Measurements from ENCODE around the gene HIGD1A. TPM values are rescaled to one million over a fixed set of nuclear protein-coding genes. Genes with fewer than 3 reads are reported as not detected.
A peak's percentile ranks its signal among the peaks of the same experiment; 100 is the strongest.

Gene HIGD1A
- total RNA-seq, 1 experiment from 2014 or later = 154 TPM

DNA sequence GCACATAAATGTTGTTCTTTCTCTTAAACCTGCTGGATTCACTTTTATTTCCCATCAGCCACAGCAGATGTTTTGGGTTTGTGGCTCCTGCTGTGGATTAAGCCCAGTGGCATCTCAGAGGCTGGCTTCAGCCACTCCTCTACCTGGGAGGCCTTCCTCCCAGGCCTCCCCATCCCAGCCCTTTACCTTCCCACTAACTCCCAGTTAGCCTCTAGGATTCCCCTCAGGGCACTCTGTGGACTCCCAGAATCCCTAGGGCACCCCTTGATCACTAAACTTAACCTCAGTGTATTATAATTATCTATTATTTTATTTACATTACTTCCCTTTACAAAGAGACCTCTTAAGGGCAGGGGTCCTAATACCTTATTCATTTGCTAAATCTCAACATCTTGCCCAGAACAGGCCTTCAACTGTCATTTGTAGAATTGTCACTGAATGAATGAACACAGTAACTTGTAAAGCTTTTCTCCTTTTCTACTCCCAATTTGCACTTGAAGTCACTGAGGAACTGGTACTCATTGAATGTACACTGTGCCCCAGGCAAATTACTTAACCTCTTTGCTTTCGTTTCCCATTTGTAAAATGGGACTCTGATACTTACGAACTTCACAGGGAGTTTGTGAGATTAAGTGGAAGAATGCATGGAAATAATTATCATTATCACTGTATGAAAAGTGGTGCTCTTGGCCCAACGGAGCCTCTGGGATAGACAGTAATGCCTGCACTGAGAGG lies 39.6 kb downstream of the HIGD1A start:
- POLR2A ChIA-PET (ENCODE audit: unreplicated experiment) = no interaction called here

DNA sequence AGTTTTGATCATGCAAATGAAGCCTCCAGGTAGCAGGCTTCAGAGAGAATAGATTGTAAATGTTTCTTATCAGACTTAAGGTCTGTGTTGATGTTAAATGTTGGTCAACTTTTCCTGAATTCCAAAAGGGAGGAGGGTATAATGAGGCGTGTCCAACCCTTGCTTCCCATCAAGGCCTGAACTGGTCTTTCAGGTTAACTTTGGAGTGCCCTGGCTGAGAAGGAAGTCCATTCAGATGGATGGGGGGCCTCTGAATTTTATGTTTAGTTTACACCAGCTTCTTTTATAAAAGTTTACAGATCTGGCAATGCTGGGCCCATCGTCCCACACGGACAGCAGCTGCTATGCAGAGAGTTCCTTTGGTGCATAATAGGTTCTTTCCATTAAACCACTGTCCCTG lies 40.2 kb downstream of the HIGD1A start:
- H3K9me3 ChIP-seq (ENCODE audit: low read length) = no peaks in the 10 kb centered on the region
- BruUV-seq (replicated peaks) = no TSS peak
- DNase-seq = peak; percentile 39
- ChIA-PET POLR2A (ENCODE audit: unreplicated experiment) (no interaction called here), CTCF (no interaction called here)
- H3K9ac ChIP-seq (ENCODE audit: low read length) = no peak overlapping the region
- TF ChIP-seq EZH2 (IDR thresholded peaks at IDR 0.05; ENCODE audit: low read length, unreplicated experiment) (no peak), EZH2phosphoT487 (IDR thresholded peaks at IDR 0.05; ENCODE audit: borderline replicate concordance, low read length) (no peak)
- TF ChIP-seq, protein P1, sequence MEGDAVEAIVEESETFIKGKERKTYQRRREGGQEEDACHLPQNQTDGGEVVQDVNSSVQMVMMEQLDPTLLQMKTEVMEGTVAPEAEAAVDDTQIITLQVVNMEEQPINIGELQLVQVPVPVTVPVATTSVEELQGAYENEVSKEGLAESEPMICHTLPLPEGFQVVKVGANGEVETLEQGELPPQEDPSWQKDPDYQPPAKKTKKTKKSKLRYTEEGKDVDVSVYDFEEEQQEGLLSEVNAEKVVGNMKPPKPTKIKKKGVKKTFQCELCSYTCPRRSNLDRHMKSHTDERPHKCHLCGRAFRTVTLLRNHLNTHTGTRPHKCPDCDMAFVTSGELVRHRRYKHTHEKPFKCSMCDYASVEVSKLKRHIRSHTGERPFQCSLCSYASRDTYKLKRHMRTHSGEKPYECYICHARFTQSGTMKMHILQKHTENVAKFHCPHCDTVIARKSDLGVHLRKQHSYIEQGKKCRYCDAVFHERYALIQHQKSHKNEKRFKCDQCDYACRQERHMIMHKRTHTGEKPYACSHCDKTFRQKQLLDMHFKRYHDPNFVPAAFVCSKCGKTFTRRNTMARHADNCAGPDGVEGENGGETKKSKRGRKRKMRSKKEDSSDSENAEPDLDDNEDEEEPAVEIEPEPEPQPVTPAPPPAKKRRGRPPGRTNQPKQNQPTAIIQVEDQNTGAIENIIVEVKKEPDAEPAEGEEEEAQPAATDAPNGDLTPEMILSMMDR (conservative IDR thresholded peaks at IDR 0.05; ENCODE audit: low read depth, low read length) = no peak
- H3K79me2 ChIP-seq (ENCODE audit: low read length) = no peaks in the 10 kb centered on the region
- H3K27ac ChIP-seq (ENCODE audit: low read length) = no peak overlapping the region
- H3K4me3 ChIP-seq (ENCODE audit: low read length) = no peak overlapping the region
- H2AFZ ChIP-seq (ENCODE audit: low read length) = no peak overlapping the region
- no peaks in the 10 kb centered on the region for H4K20me1 ChIP-seq (ENCODE audit: low read length)
- H3K4me2 ChIP-seq (ENCODE audit: low read length) = no peak overlapping the region
- H3K36me3 ChIP-seq (ENCODE audit: low read depth, low read length) = no peaks in the 10 kb centered on the region
- H3F3A ChIP-seq (ENCODE audit: low read length, unreplicated experiment) = no peaks in the 10 kb centered on the region
- H3K4me1 ChIP-seq (ENCODE audit: insufficient read depth, low read length) = peaks cover 17% of the 10 kb centered on the region
- H3K27me3 ChIP-seq (ENCODE audit: low read length) = no peaks in the 10 kb centered on the region
- ATAC-seq = no peak
- intact Hi-C loops (cut with micrococcal nuclease) = no loop called here
- H3K9me2 ChIP-seq (replicated peaks; ENCODE audit: low read length) = no peaks in the 10 kb centered on the region

More for the DNA sequence above, 39.6 kb downstream of the HIGD1A start:
- intact Hi-C loops (cut with micrococcal nuclease) = no loop called here
- Histone ChIP-seq H3K4me2 (ENCODE audit: low read length) (no peak overlapping the region), H3K27ac (ENCODE audit: low read length) (no peak overlapping the region), H3K9me2 (replicated peaks; ENCODE audit: low read length) (no peaks in the 10 kb centered on the region), H3F3A (ENCODE audit: low read length, unreplicated experiment) (no peaks in the 10 kb centered on the region), H3K27me3 (ENCODE audit: low read length) (no peaks in the 10 kb centered on the region), H3K79me2 (ENCODE audit: low read length) (no peaks in the 10 kb centered on the region), H3K4me3 (ENCODE audit: low read length) (no peak overlapping the region), H3K36me3 (ENCODE audit: low read depth, low read length) (no peaks in the 10 kb centered on the region), H3K9me3 (ENCODE audit: low read length) (no peaks in the 10 kb centered on the region), H3K9ac (ENCODE audit: low read length) (no peak overlapping the region), H4K20me1 (ENCODE audit: low read length) (no peaks in the 10 kb centered on the region), H3K4me1 (ENCODE audit: insufficient read depth, low read length) (peaks cover 17% of the 10 kb centered on the region), H2AFZ (ENCODE audit: low read length) (no peak overlapping the region)
- DNase-seq (no peak), ATAC-seq (no peak)
- no peak for TF ChIP-seq EZH2 (IDR thresholded peaks at IDR 0.05; ENCODE audit: low read length, unreplicated experiment)
- TF ChIP-seq, protein P1 (conservative IDR thresholded peaks at IDR 0.05; ENCODE audit: low read depth, low read length) = no peak
- no peak for TF ChIP-seq EZH2phosphoT487 (IDR thresholded peaks at IDR 0.05; ENCODE audit: borderline replicate concordance, low read length)
- no TSS peak for BruUV-seq (replicated peaks)
- CTCF ChIA-PET = no interaction called here

DNA sequence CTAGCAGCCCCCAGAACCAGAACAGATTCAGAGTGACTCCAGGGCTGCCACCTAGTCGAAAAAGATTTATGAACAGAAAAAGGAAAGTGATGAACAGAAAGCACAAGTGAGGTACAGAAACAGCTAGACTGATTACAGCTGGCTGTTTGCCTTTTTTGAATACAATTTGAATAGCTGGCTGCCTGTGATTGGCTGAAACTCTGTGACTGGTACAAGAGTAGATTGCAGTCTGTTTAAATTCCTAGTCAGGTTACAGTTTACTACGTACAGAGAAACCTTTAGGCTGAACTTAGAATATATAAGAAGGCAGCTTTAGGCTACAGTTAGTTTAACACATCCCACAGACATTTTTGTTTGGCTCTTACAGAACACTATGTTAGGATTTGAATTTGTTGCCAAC lies 41.3 kb downstream of the HIGD1A start:
- no peak; the same call in none of the 2 replicates for ATAC-seq
- no TSS peak for BruUV-seq (replicated peaks)
- Histone ChIP-seq H3K27ac (ENCODE audit: low read length) (no peak overlapping the region), H3K79me2 (ENCODE audit: low read length) (no peaks in the 10 kb centered on the region), H3K9ac (ENCODE audit: low read length) (no peak overlapping the region), H3K36me3 (ENCODE audit: low read depth, low read length) (no peaks in the 10 kb centered on the region), H3K4me3 (ENCODE audit: low read length) (no peak overlapping the region), H4K20me1 (ENCODE audit: low read length) (no peaks in the 10 kb centered on the region), H3K9me2 (replicated peaks; ENCODE audit: low read length) (no peaks in the 10 kb centered on the region), H2AFZ (ENCODE audit: low read length) (no peak overlapping the region), H3K4me2 (ENCODE audit: low read length) (no peak overlapping the region), H3K4me1 (ENCODE audit: insufficient read depth, low read length) (peaks cover 17% of the 10 kb centered on the region), H3F3A (ENCODE audit: low read length, unreplicated experiment) (no peaks in the 10 kb centered on the region), H3K9me3 (ENCODE audit: low read length) (no peaks in the 10 kb centered on the region), H3K27me3 (ENCODE audit: low read length) (no peaks in the 10 kb centered on the region)
- POLR2A ChIA-PET (ENCODE audit: unreplicated experiment) = no interaction called here
- CTCF ChIA-PET = interaction anchor here (0.6 kb wide), 1 partner anchor 74 kb away, joined by 6 read pairs; no protein-coding TSS in a partner anchor
- TF ChIP-seq EZH2phosphoT487 (IDR thresholded peaks at IDR 0.05; ENCODE audit: borderline replicate concordance, low read length) (no peak), EZH2 (IDR thresholded peaks at IDR 0.05; ENCODE audit: low read length, unreplicated experiment) (no peak)
- TF ChIP-seq, protein P1 (conservative IDR thresholded peaks at IDR 0.05; ENCODE audit: low read depth, low read length) = no peak
- no peak for DNase-seq
- intact Hi-C loops (cut with micrococcal nuclease) = no loop called here

Data from PC-3 (cell line).